Brain pericyte (primary cell): ENCODE data around the gene TEAD1.
A peak's percentile ranks its signal among the peaks of the same experiment; 100 is the strongest.

ENCODE experiments used
- DNase-seq: peaks from one replicate; pipeline ENCODE4 v3.0.0-alpha.2; 2012; ENCODE audit warnings: low read depth, low spot score

Gene TEAD1

DNA sequence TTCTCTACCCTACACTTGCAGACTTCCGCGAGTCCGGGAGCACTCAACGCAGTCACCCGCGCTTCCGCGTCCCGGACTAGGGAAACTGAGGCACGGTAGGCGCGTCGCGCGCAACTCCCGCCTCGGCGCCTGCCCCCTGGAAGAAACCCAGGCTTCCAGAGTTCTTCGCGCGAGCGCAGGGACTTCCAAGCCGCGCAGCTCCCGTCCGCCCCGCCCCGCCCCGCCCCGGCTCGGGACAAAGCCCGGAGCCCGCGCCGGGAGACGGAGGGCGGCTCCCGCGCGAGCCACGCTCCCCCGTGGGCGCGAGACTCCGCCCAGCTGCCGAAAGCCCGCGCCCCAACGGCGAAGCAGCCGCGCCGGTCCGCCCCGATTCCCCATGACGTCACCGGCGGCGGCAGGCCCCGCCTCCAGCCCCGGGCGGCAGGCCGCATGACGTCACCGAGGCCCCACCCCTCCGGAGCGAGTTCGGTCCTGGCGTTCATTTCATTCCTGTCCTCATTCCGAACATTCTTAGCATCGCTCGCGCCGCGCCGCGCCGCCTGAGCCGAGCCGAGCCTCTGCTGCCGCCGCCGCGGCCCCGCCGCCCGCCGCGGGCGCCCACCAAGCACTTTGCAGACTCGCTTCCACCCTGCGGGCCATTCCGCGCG, at the start of gene TEAD1:
Gene TEAD1 (plus strand): TSS at position 498 of the 647 bp plus-strand sequence.
- DNase-seq: peak; percentile 83

DNA sequence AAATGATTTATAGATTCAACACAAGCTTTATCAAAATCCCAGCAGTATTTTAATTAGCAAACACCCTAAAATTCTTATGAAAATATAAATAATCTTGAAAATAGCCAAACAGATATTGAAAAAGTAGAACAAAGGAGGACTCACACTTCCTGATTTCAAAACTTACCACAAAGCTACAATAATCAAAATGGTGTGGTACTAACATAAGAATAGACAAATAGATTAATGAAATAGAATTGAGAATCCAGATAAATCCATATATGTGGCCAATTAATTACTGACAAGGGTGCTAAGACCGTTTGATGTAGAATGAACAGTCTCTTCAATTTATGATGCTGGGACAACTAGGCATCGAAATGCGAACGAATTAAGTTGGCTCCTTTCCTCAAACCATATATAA, 49.6 kb upstream of the TEAD1 start:
- no peak for DNase-seq

DNA sequence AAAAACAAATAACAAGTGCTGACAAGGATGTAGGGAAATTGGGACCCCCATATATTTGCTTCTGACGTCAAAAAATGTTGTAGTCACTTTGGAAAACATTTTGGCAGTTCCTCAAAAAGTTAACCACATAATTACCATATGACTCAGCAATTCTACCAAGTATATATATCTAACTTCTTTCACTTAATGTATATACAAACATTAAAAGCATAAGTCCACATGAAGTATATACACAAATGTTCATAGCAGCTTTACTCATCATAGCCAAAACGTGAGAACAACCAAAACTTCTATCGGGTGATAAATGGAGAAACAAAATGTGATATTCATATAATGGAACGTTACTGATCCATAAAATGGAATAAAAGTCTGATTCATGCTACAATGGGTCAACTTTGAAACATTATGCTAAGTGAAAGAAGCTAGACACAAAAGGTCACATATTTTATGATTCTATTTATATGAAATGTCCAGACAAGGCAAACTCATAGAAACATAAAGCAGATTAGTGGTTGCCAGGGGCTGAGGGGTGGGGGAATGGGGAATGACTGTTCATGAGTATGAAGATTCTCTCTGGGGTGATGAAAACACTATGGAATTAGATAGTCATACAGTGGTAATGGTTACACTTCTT, 48.7 kb upstream of the TEAD1 start:
- peak; percentile 29 for DNase-seq

DNA sequence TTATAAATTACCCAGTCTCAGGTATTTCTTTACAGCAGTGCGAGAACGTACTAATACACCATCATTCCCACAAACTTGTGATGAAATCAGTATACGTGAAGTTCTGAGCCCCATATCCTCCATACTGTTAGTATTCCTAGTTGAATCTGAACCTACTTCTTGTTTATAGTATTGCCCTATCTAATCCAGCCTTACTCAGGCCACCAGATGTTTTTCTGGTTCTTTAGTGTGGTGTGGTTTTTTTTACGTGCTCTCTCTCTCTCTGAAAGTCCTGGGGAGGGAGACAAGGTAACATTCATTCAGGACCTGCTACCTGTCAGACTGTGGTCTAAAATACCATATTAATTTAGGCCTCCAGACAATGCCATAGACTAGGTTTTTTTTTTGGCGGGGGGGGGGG, 47.6 kb upstream of the TEAD1 start:
- DNase-seq: no peak

DNA sequence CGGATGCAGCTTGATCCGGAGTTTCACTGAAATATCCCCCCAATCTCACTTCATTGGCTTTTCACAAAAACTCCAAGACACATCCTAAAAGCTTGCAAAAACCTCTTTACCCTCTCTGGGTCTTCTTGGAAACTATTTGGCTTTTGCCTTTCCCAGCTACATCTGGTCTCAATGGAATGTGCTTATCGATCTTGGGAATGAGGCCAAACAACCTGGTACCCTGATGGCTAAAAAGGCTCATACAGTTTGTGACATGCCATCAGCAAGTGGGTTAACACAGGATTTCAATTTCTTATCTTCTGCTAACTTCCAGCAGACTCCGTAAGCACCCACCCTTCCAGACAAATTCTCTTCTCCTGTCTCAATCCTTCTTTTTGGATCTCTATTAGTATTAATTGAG, 45.9 kb upstream of the TEAD1 start:
- no peak for DNase-seq

DNA sequence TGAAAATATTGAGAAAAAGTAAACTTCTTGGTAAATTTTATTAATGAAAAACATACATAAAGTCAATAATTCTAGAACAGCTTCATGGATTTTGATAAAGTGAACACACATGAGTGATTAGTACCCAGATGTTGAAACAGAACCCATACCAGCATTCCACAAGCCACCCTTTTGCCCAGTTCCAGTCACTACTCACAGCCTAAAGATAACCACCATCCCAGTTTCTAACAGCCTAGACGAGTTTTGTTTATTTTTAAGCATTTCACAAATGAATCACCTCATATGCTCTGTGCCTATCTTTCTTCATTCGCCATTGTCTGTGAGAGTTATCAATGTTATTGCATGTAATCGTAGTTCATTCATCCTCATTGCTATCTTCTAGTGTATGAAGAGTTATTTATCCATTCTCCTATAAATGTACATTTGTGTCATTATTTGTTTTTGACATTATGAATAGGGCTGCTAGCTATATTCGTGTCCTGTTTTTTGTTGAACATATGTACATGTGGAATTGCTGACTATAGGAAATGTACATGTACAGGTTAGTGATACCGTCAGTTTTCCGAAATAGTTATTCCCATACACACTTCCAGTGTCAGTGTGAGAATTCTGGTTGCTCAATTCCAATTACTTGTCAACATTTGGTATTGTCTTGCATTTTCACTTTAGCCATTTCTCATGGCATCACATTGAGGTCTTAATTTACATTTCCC, 44.5 kb upstream of the TEAD1 start:
- DNase-seq: no peak

DNA sequence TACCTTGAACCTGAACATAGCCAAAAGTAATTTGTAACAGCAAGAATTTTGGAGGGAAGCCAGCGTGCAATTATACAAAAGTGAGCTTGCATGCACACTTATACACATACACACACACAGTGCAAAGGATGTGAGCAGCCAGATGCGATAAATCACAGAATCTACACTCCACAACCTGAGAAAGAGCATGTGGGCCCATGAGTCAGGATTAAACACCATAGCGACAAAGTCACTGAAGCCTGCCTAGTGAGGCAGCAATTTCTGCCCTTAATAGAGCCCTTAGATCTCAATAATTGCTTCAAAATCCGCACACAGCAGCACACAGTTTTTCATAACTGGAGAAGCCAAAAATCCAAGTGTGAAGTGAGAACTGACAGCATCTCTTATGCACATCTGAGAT, 42.6 kb upstream of the TEAD1 start:
- no peak for DNase-seq

DNA sequence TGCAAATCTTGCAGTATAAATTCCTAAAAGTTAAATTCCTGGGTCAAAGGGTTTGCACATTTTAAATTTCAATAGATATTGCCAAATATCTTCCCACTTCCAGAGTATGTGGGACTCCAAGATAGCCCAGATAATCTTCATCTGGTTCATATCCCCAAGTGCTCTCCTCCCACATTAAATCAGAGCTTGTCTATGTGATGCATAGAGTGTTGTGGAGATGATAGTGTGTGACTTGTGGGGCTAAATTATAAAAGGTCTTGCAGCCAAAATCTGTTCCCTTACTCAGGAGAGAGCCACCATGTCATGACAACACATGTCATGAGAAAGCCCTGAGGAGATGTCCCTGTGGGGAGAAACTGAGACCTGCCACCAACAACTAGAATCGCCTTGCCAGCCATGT, 39.9 kb upstream of the TEAD1 start:
- no peak for DNase-seq

DNA sequence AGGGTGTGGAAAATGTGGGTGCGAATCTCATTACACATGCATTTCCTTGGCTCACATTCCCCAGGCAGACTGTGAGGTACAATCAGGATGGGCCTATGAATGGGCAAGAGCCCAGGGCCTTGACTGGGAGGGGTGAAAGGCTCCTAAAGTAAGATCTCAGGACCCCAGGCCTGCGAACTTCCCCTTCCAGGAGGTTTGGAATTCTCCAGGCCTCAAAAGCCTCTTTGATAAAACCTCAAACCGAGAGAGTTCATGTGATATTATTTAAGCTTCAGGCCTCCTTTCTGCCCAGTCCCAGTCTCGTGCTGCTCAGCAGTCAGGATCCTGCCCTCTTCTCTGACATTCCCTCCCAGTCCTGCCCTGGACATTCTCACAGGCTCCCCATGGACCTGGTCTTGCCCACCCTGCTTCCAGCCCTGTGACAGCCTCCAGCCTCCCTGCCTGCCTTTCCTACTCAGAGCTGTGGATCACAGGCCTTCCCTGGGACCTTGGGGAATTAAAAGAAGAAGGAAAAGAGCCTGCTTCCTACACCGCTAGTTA, 37.3 kb upstream of the TEAD1 start:
- no peak for DNase-seq

DNA sequence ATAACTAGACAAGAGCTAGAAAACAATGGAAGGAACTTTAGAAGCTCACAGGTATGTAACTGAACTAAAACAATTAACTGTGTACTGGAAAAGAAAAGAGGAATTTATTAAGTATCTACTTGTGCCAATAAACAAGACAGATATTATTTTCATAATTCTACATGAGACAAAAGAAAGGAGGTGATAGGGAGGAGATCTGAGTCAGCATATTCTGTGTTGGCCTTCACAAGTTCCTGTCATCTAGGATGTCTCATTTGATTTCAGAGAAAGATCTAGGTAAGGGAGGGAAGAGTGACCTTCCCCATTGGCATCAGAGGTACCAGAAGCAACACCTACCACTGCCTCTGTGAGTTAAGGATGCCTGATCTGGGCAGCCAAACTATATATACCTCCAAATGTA, 34.8 kb upstream of the TEAD1 start:
- no peak for DNase-seq

DNA sequence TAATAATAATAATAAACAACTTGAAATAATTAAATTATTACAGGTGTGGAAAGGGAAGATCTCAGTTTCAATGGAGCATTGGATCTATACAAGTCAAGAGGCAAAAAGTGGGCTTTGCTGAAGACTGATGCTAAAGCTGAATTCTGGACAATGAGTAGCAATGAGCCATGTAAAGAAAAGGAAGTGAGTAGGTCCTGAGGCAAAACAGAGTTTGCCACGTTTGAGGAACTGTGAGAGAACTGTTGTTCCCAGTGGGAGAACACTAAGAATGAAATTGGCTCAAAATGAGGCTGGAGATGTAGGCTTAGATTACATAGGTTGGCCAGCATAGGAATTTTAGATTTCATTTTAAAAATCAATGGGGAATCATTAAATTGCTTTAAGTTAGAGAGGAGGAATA, 33.9 kb upstream of the TEAD1 start:
- DNase-seq: no peak

DNA sequence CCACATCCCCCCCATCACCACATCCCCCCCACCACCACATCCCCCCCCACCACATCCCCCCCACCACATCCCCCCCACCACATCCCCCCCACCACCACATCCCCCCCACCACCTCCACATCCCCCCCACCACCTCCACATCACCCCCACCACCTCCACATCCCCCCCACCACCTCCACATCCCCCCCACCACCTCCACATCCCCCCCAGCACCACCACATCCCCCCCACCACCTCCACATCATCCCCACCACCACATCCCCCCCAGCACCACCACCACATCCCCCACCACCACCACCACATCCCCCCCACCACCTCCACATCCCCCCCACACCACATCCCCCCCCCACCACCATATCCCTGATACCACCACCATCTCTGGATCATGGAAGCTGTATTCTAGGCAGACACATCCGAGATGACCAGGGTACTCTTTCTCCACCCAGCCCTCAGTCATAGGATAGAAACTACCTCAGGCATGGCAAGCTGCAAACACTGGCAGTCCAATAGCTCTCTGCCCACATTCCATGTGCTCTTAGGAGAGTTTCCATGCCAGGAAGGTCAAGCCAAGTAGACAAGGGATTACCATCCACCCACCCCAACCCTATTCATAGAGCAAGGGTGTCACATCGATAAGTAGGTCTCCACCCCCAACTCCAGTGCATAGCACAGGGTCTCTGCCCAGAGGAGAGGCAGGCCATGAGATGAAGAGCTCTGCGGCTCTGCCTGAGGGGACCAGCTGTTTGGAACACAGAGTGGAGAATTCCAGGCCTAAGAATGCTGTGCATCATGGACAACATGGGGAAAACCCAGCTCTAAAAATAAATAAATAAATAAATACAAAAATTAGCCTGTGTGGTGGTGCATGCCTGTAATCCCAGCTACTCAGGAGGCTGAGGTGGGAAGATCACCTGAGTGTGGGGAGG, 33.0 kb upstream of the TEAD1 start:
- DNase-seq: no peak

DNA sequence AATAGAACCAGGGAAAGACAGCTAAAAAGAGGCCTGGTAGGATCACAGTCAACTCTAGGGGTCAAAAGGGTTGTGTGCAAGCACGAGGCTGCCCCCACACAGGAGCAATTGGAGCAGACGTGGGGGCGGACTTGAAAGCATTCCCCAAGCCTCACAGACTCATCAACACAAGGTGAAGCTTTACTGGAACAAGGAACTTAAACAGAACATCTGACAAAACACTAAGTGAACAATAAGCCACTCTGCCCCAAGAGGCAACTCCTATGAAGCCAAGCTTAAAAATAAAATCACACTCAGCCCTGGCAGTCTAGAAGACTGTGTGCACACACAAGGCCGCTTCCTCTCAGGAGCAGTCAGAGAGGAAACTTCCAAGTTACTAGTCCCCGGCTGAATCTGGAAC, 32.2 kb upstream of the TEAD1 start:
- DNase-seq: no peak

DNA sequence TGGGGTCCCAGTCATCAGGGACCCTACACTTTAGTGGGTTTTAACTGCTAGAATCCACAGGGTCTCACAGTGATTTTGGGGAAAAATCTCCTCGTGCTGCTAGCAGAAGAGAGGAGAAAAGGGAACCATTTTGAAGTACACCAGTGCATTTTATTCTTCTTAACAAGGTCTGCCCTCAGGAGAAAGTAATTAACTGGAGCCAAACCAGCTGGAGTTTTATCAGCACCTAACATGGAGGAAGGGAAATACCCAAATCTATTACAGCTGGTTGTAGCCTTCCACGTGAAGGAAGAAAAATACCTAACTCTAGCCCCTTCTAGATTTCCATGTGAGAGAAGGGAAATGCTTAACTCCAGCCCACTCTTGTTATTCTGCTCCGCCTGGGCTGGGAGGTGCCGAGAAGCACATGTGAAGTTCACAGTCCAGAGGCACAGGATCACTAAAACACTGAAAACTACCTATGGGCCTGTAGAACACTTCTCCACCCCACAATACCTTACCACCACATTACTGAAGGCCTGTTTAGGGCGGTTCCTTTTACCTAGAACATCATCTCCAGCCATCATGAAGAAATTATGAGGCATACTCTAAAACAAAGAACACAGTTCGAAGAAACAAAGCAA, 31.3 kb upstream of the TEAD1 start:
- no peak for DNase-seq

DNA sequence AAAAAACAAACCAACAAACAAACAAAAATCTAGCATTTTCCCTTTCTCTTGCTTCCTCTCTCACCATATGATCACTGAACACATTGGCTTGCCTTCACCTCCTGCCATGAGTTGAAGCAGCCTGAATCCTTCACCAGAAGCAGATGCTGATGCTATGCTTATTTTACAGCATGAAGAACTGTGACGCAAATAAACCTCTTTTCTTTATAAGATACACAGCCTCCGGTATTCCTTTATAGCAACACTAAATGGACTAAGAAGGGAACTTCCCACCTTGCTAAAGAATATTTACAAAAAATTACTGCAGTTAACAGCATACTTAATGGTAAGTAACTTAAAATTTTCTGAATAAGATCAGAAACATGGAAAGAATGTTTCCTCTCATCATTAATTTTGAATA, 27.7 kb upstream of the TEAD1 start:
- no peak for DNase-seq

DNA sequence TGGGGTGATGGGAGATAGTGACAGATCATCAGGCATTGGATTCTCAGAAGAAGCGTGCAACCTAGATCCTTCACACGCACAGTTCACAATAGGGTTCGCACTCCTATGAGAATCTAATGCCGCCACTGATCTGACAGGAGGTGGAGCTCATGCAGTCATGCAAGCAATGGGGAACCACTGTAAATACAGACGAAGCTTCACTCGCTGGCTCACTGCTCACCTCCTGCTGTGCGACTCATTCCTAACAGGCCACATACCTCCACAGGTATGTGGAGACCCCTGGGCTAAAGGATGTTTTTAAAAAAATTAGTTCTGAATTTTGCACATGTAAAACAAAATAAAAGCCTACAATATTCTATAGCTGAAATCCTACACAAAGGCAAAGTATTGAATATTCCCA, 20.5 kb upstream of the TEAD1 start:
- no peak for DNase-seq

DNA sequence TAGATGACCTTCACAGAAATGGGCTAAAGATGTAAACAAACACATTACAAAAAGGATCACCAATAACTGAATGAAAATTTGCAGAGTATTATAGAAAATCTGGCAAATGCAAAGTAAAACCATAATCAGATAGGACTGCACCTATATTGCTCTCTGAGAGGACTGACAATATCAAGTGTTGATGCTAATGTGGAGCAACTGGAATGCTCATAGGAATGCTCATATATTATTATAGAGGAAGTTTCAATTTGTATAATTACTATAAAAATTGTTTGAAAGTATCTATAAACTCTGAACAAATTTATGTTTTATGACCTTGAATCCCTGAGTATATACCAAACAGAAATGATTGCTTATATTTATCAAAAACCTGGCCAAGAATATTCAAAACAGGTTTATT, 18.4 kb upstream of the TEAD1 start:
- no peak for DNase-seq

DNA sequence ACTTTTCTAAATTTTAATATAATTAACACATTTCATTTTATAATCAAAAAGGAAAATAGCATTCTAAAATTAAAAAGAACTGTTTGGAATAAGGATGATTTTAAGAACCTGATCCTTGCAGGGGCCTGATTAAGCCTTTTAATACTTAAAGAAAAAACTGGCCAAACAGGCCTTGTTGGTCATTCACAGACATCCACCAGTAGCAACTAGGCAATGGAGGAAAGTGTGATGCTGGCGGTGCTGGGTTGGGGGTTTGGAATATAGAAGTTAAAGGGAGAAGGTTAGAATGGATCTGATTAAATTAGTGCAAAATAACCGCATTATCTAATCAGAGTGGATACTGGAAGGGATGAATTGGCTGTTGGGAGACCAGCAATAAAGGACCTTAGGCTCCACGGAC, 16.9 kb upstream of the TEAD1 start:
- no peak for DNase-seq

DNA sequence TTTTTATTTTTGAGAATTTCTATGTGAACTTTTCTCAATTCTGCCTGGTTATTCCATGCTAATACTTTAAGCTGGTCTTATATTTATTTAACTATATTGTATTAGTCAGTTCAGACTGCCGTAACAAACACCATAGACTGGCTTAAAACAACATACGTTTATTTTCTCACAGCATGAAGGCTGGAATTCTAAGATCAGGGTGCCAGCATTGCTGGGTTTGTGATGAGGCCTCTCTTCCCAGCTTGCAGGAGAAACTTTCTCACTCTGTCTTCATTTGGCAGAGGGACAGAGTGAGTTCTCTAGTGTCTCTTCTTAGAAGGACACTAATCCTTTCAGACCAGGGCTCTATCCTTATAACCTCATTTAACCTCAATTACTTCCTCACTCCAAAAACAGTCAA, 16.2 kb upstream of the TEAD1 start:
- no peak for DNase-seq

DNA sequence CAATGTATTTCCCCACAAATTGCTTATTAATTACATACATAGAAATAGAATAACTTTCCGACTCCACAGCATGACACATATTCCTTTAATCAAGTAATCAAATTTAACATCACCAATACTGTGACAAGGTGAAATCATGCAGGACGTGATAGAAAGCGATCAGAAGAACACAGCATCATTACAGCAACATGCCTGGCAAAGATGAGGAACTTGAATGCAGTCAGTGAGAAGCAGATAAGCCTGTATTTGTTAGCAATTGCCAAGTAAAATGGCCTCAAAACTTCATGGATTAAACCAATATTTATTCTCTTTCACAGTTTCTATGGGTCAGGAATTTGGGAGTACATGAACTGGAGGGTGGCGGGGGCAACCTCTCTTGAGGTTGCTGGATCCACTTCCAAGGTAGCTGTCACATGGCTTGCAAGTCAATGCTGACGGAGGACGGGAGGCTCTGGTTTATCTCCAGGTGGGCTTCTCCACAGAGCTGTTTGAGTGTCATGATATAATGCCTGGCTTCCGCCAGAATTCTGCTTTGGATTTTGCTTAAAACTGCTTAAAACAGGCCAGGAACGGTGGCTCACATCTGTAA, 12.0 kb upstream of the TEAD1 start:
- DNase-seq: no peak

DNA sequence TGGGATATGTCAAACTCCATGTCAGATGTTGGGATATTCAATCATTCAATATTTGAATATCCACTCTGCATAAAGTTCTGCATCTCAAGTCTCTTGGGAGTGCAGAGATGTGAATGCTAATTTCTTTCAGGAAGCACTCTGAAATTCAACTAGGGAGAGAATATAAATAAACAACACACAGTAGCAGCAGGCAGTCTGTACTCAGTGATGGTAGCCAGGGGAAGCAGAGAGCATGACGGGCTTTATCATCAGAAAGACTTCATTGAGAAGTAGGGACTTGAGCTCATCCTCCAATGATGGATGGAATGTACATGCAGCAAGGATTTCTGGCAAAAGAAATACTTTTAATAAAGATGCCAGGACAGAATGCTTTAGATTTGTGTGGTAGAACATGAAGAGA, 9.8 kb upstream of the TEAD1 start:
- DNase-seq: no peak
